GM18858 (cell line): ENCODE measurements around the gene SPTBN4.
"Not testable (repeated sequence)": the region's sequence is repeated elsewhere in the genome, so short reads cannot be mapped to it uniquely, and the experiment has no call there.

Experiments
- ATAC-seq: cut with Tn5 transposase; IDR thresholded peaks from one replicate; pipeline ENCODE4 v1.9.1; 2021; ENCODE audit not compliant: unreplicated experiment

Gene SPTBN4

GRCh38 chr19:40613690-40614621 lies 147.2 kb downstream of the SPTBN4 start:
- ATAC-seq, result no peak

- ATAC-seq, result no peak
Measured at GRCh38 chr19:40614622-40615411, 148.0 kb downstream of the SPTBN4 start.

- no peak for ATAC-seq
Measured at GRCh38 chr19:40616178-40616577, 149.4 kb downstream of the SPTBN4 start.

- no peak for ATAC-seq
Measured at GRCh38 chr19:40616941-40617340, 150.1 kb downstream of the SPTBN4 start.

- no peak for ATAC-seq
Measured at GRCh38 chr19:40617961-40618360, 151.2 kb downstream of the SPTBN4 start.

- ATAC-seq, result no peak
Measured at GRCh38 chr19:40619333-40620160, 152.7 kb downstream of the SPTBN4 start.

- ATAC-seq, result no peak
Measured at GRCh38 chr19:40620161-40620485, 153.3 kb downstream of the SPTBN4 start.

GRCh38 chr19:40621283-40621682 lies 154.5 kb downstream of the SPTBN4 start:
- no peak for ATAC-seq

GRCh38 chr19:40621966-40622772 lies 155.4 kb downstream of the SPTBN4 start:
- no peak for ATAC-seq

- no peak for ATAC-seq
Measured at GRCh38 chr19:40622773-40623075, 155.9 kb downstream of the SPTBN4 start.

- ATAC-seq, result no peak
Measured at GRCh38 chr19:40623403-40624251, 156.8 kb downstream of the SPTBN4 start.

- not testable (repeated sequence) for ATAC-seq
Measured at GRCh38 chr19:40624369-40625153, 157.8 kb downstream of the SPTBN4 start.

GRCh38 chr19:40625406-40626120 lies 158.8 kb downstream of the SPTBN4 start:
- ATAC-seq, result no peak
